ENCODE data around the gene DDHD1.

DNA sequence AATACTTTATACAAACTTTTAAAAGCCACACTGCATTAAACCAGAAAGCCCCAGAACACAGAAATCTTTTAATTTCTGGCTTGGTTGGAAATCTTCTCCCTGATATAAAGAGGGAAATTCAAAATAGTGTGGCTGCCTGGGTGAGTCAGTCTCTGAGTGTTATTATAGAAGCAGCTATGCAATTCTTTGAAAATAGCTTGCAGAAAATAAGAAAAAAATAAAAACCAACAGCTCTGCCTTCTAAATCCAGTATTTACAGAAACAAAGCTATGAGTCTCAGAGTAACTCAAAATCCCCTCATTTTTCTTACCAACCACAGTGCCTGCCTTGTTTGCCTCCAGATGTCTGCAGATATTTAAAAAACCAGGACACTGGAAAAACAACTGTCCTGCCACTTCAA is 133.7 kb downstream of the DDHD1 start:
- no peak for TF ChIP-seq POLR2A (IDR thresholded peaks at IDR 0.05; ENCODE audit: low read length)
- TF ChIP-seq GATA1 (IDR thresholded peaks at IDR 0.05; ENCODE audit: low read depth, low read length), result no peak
